BJ (cell line): ENCODE data around the gene SFSWAP. TPM values are rescaled to one million over a fixed set of nuclear protein-coding genes. Genes with fewer than 3 reads are reported as not detected.

ENCODE experiments used
- CTCF ChIA-PET: fragments of 350-600 bp; formaldehyde crosslinking; extraction: SDS; loops from one replicate; lab custom pipeline; 2021; ENCODE audit warnings: antibody characterized with exemption, inconsistent platforms; lab: Yijun Ruan, JAX
- POLR2A ChIA-PET: fragments of 300-600 bp; sonication (Branson Sonifier 250); formaldehyde crosslinking; extraction: SDS; loops from one replicate; lab custom pipeline; 2021; ENCODE audit warnings: antibody characterized with exemption; lab: Charles Lee
- DNase-seq: peaks from one replicate; pipeline ENCODE4 v3.0.0-alpha.2; 2011; ENCODE audit warnings: low read depth
- H3K27me3 ChIP-seq: 2 replicates; pipeline ENCODE4 v1.6.0; 2011; ENCODE audit warnings: low read length; ENCODE audit not compliant: control insufficient read depth, insufficient read depth
- H3K36me3 ChIP-seq: 2 replicates; pipeline ENCODE4 v1.5.1; 2011; ENCODE audit warnings: low read length; ENCODE audit not compliant: control insufficient read depth, insufficient read depth
- H3K4me3 ChIP-seq: 2 replicates; pipeline ENCODE4 v1.5.1; 2011; ENCODE audit warnings: low read depth, mild to moderate bottlenecking, control low read depth, low read length
- polyA plus RNA-seq: library from polyadenylated mRNA; depleted of rRNA; stranded (reverse); fragments of >200 nt; gene quantifications from 2 replicates; pipeline ENCODE4 v1.2.3, GENCODE V29; 2011
- TF ChIP-seq, protein P1 (sequence below): IDR thresholded peaks from 2 replicates; pipeline ENCODE4 v1.5.1; 2011; ENCODE audit warnings: low read depth, mild to moderate bottlenecking, control low read depth, inconsistent platforms, low read length, moderate library complexity; ENCODE audit not compliant: insufficient read depth

SFSWAP gene
- polyA plus RNA-seq, 1 experiment: 11.7 TPM

DNA sequence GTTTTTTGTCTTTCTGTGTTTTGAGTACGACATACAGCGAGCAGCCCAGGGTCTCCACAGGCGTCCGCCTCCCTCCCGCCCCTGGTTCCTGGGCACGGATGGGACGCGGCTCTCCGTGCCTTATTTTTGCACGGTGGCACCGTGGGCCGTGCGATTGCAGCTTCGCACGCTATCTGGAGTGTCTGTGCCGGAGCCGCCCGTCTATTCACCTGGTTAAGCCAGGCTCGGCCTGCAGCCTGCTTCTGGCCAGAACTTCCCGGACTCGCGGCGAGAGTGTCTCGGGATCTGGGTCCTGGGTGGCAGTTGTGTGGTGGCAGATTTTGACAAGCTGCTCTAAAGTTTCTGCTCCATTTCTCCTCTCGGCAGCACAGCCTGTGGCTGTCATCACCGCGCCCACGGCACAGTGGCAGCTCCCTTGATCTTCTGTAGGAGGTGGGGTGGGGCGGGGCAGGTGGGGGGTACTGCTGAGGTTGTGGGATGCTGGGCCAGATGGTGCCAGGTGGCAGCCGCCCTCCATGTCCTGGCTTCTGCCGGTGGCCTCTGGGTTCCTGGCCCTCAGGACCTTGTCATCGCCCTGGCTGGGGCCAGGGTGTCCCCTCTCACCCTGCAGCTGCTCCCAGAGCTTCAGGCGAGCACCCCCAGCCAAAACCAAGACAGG lies 120.2 kb downstream of the SFSWAP start:
- Histone ChIP-seq H3K4me3 (peak overlapping the region; percentile 76), H3K36me3 (no peaks in the 10 kb centered on the region; the same call in 1 of the 2 replicates), H3K27me3 (no peaks in the 10 kb centered on the region)
- ChIA-PET CTCF (interaction anchor here (0.6 to 3.2 kb wide), 18 partner anchors 25 to 915 kb away, joined by 3 to 29 read pairs (median 4); no protein-coding TSS in a partner anchor), POLR2A (no interaction called here)
- TF ChIP-seq, protein P1, sequence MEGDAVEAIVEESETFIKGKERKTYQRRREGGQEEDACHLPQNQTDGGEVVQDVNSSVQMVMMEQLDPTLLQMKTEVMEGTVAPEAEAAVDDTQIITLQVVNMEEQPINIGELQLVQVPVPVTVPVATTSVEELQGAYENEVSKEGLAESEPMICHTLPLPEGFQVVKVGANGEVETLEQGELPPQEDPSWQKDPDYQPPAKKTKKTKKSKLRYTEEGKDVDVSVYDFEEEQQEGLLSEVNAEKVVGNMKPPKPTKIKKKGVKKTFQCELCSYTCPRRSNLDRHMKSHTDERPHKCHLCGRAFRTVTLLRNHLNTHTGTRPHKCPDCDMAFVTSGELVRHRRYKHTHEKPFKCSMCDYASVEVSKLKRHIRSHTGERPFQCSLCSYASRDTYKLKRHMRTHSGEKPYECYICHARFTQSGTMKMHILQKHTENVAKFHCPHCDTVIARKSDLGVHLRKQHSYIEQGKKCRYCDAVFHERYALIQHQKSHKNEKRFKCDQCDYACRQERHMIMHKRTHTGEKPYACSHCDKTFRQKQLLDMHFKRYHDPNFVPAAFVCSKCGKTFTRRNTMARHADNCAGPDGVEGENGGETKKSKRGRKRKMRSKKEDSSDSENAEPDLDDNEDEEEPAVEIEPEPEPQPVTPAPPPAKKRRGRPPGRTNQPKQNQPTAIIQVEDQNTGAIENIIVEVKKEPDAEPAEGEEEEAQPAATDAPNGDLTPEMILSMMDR: no peak
- no peak for DNase-seq

DNA sequence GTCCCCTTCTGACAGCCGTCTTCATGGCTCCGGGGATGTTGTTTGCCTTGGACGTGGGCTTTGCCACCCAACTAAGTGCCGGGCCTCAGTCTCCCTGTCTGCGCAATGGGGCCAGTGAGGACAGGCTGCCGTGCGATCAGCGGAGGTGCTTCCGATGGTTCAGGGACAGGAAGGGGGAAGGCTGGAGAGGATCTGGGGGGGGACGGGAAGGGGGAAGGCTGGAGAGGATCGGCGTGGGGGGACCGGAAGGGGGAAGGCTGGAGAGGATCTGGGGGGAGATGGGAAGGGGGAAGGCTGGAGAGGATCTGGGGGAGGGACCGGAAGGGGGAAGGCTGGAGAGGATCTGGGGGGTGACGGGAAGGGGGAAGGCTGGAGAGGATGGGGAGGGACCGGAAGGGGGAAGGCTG lies 120.7 kb downstream of the SFSWAP start:
- H3K27me3 ChIP-seq: no peaks in the 10 kb centered on the region
- TF ChIP-seq, protein P1: no peak
- ChIA-PET CTCF (interaction anchor here (1.2 to 3.2 kb wide), 5 partner anchors 29 to 915 kb away, joined by 3 to 29 read pairs (median 6); no protein-coding TSS in a partner anchor), POLR2A (no interaction called here)
- peak; percentile 57 for DNase-seq
- H3K36me3 ChIP-seq: no peaks in the 10 kb centered on the region; the same call in 1 of the 2 replicates
- H3K4me3 ChIP-seq: peak overlapping the region; percentile 76

DNA sequence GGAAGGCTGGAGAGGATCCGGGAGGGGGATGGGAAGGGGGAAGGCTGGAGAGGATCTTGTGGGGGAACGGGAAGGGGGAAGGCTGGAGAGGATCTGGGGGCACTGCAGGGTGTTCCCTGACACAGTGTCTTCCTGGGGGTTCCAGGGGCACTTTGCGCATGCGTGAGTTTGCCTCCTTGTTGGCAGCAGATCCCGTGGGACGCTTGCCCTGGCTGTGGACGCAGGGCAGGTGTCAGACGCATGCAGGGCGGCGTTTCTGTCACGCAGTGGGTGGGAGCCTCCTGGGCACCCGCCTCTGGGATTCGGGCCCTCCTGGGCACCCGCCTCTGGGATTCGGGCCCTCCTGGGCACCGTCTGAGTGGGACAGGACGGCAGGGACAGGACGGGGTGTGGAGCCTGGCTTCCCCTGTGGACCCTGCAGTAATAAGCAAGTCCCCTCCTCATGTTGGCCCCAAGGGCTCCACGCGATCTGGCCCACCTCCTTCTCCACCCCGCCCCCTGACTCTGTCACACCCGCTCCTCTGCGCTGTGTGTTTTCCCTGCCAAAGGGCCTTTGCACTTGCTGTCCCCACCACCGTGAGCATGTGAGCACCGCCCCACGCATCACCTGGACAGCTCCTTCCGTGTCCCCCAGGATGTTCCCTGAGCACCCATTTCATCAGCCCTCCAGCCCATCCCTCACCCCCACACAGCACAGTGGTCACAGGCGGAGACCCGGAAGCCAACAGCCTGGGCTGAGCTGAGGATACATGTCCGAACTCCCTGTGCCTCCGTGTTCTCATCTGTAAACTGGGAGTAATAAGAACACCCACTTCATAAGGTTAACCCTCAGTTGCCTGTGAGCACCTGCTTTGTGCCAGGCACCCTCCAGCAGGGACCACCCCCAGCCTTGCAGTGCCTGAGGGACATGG lies 121.7 kb downstream of the SFSWAP start:
- ChIA-PET POLR2A (no interaction called here), CTCF (interaction anchor here (0.6 kb wide), 1 partner anchor 98 kb away, joined by 3 read pairs; no protein-coding TSS in a partner anchor)
- TF ChIP-seq, protein P1: no peak
- H3K27me3 ChIP-seq: no peaks in the 10 kb centered on the region
- DNase-seq: no peak
- no peaks in the 10 kb centered on the region; the same call in 1 of the 2 replicates for H3K36me3 ChIP-seq
- H3K4me3 ChIP-seq: peak overlapping the region; percentile 76

GRCh38 chr12:131833288-131833895 lies 122.5 kb downstream of the SFSWAP start:
- no peak for DNase-seq
- CTCF ChIA-PET: interaction anchor here (0.6 kb wide), 2 partner anchors 97 kb away, joined by 3 to 4 read pairs; no protein-coding TSS in a partner anchor
- H3K4me3 ChIP-seq: no peak overlapping the region
- TF ChIP-seq, protein P1: no peak
- H3K27me3 ChIP-seq: no peaks in the 10 kb centered on the region
- H3K36me3 ChIP-seq: no peaks in the 10 kb centered on the region; the same call in 1 of the 2 replicates
- POLR2A ChIA-PET: no interaction called here
